Peyer's patch (tissue), 4 donors: ENCODE measurements around the gene MRPS31.

Experiments used
- CTCF ChIP-seq, 6 experiments: fragments of 450-650 bp in 4 of 6; fragments of 200-600 bp in 2 of 6; sonication (generic) in 1 of 6; IDR thresholded peaks; one replicate each; pipeline ENCODE4 v1.5.1; 2017 to 2019; ENCODE audit warnings: antibody characterized with exemption in 6 of 6, mild to moderate bottlenecking in 3 of 6, moderate library complexity in 1 of 6
- POLR2A ChIP-seq, 2 donors: fragments of 450-650 bp; IDR thresholded peaks; one replicate each; pipeline ENCODE4 v1.5.1; 2017; ENCODE audit warnings: antibody characterized with exemption in 2 of 2, mild to moderate bottlenecking in 2 of 2, moderate library complexity in 2 of 2

- no peak for TF ChIP-seq CTCF (IDR thresholded peaks at IDR 0.05)
- TF ChIP-seq POLR2A (IDR thresholded peaks at IDR 0.05) = no peak
Measured at GRCh38 chr13:40799508-40799907, 28.5 kb upstream of the MRPS31 start.
